Stimulated activated CD8-positive, alpha-beta memory T cell treated with anti-CD3 and anti-CD28 coated beads, Interleukin-15, amount 100 ng/mL, for 4 hours (primary cell): ENCODE measurements around the gene NPAS3.

Experiments
- DNase-seq, 2 donors: peaks; one replicate each; pipeline ENCODE4 v3.0.0-alpha.2; 2020; ENCODE audit warnings: low read depth in 2 of 2

The NPAS3 gene

GRCh38 chr14:33435911-33436689, 497.4 kb downstream of the NPAS3 start:
- no peak for DNase-seq

- no peak for DNase-seq
These were observed 503.0 kb downstream of the NPAS3 start for GRCh38 chr14:33441633-33442032.

GRCh38 chr14:33444136-33444535, 505.5 kb downstream of the NPAS3 start:
- no peak for DNase-seq

- no peak for DNase-seq
These were observed 510.6 kb downstream of the NPAS3 start for GRCh38 chr14:33449268-33449667.

GRCh38 chr14:33449703-33450395, 511.2 kb downstream of the NPAS3 start:
- no peak for DNase-seq

- DNase-seq = no peak
These were observed 511.7 kb downstream of the NPAS3 start for GRCh38 chr14:33450416-33450815.

GRCh38 chr14:33451211-33451610, 512.5 kb downstream of the NPAS3 start:
- no peak for DNase-seq

- DNase-seq = no peak
These were observed 514.3 kb downstream of the NPAS3 start for GRCh38 chr14:33452995-33453394.

- no peak for DNase-seq
These were observed 515.4 kb downstream of the NPAS3 start for GRCh38 chr14:33454022-33454595.

- no peak for DNase-seq
These were observed 516.0 kb downstream of the NPAS3 start for GRCh38 chr14:33454707-33455106.

GRCh38 chr14:33455654-33456345, 517.1 kb downstream of the NPAS3 start:
- no peak for DNase-seq

- DNase-seq = no peak
These were observed 518.3 kb downstream of the NPAS3 start for GRCh38 chr14:33457021-33457420.

- DNase-seq = no peak
These were observed 518.9 kb downstream of the NPAS3 start for GRCh38 chr14:33457617-33458016.

GRCh38 chr14:33460164-33460563, 521.5 kb downstream of the NPAS3 start:
- no peak for DNase-seq

GRCh38 chr14:33461036-33461435, 522.4 kb downstream of the NPAS3 start:
- no peak for DNase-seq

- no peak for DNase-seq
These were observed 525.1 kb downstream of the NPAS3 start for GRCh38 chr14:33463731-33464130.

GRCh38 chr14:33464254-33464962, 525.7 kb downstream of the NPAS3 start:
- no peak for DNase-seq

- DNase-seq = no peak
These were observed 527.4 kb downstream of the NPAS3 start for GRCh38 chr14:33465846-33466700.

GRCh38 chr14:33467971-33468370, 529.3 kb downstream of the NPAS3 start:
- no peak for DNase-seq

GRCh38 chr14:33469898-33470297, 531.2 kb downstream of the NPAS3 start:
- DNase-seq = no peak

- no peak for DNase-seq
These were observed 533.1 kb downstream of the NPAS3 start for GRCh38 chr14:33471776-33472175.
